ENCODE results near the gene SIGLEC12. TPM values are rescaled to one million over a fixed set of nuclear protein-coding genes. Genes with fewer than 3 reads are reported as not detected.

Gene SIGLEC12

Small RNA genes within 50 kb of the gene (small RNA-seq; reads per million reads assigned to genes)
- gene AC020914.3 (ENCODE audit: low read depth) (not detected), gene AC020914.5 (ENCODE audit: low read depth) (not detected)

Measured in mesenchymal stem cell (in vitro differentiated cells and primary cell).